Upper lobe of left lung (tissue), 6 donors: ENCODE data around the gene JAZF1. TPM values are rescaled to one million over a fixed set of nuclear protein-coding genes. Genes with fewer than 3 reads are reported as not detected.
A peak's percentile ranks its signal among the peaks of the same experiment; 100 is the strongest.

Experiments
- ATAC-seq, 2 donors: fragments of 200-7000 bp; cut with Tn5 transposase; one replicate each; pipeline ENCODE4 v1.9.1; 2022; ENCODE audit warnings: mild to moderate bottlenecking in 2 of 2, moderate library complexity in 2 of 2; ENCODE audit not compliant: low FRiP score in 2 of 2
- DNase-seq, 2 donors: peaks; one replicate each; pipeline ENCODE4 v3.0.0-alpha.2; 2019 to 2020
- H3K27ac ChIP-seq, 4 donors: fragments of 200-600 bp; sonication (generic); one replicate each; pipeline ENCODE4 v1.5.1; 2016 to 2019
- H3K27me3 ChIP-seq, 4 donors: fragments of 200-600 bp; sonication (generic); one replicate each; pipeline ENCODE4 v1.5.1; 2017 to 2019
- H3K36me3 ChIP-seq, 4 donors: fragments of 200-600 bp; sonication (generic); one replicate each; pipeline ENCODE4 v1.5.1; 2016 to 2019
- H3K4me1 ChIP-seq, 4 donors: fragments of 200-600 bp; sonication (generic); one replicate each; pipeline ENCODE4 v1.5.1; 2018 to 2019
- H3K4me3 ChIP-seq, 4 donors: fragments of 200-600 bp; sonication (generic); one replicate each; pipeline ENCODE4 v1.5.1; 2017 to 2019; ENCODE audit warnings: mild to moderate bottlenecking in 2 of 4, moderate library complexity in 1 of 4
- H3K9me3 ChIP-seq, 4 donors: fragments of 200-600 bp; sonication (generic); one replicate each; pipeline ENCODE4 v1.5.1; 2018 to 2019
- EP300 ChIP-seq, 4 donors: sonication (generic); formaldehyde crosslinking; IDR thresholded peaks; one replicate each; pipeline ENCODE4 v1.5.1; 2017; ENCODE audit warnings: antibody characterized with exemption in 4 of 4, control low read depth in 2 of 4
- POLR2A ChIP-seq, 4 donors: fragments of 450-650 bp; IDR thresholded peaks; one replicate each; pipeline ENCODE4 v1.5.1; 2016 to 2017; ENCODE audit warnings: antibody characterized with exemption in 4 of 4, mild to moderate bottlenecking in 2 of 4
- POLR2AphosphoS5 ChIP-seq, 2 donors: sonication (generic); formaldehyde crosslinking; IDR thresholded peaks; one replicate each; pipeline ENCODE4 v1.5.1; 2017; ENCODE audit warnings: antibody characterized with exemption in 2 of 2
- WGBS, 2 donors: methylation state at CpG; one replicate each; pipeline ENCODE4 v1.1.5; 2017 to 2018; 5-methylcytosine and 5-hydroxymethylcytosine counted together
- total RNA-seq, 6 donors: library from RNA; depleted of rRNA in 4 of 6; stranded (reverse); fragments of >200 nt in 4 of 6; gene quantifications; one replicate each; pipeline versions ENCODE4 v1.1.0 to v1.2.1, GENCODE V29; 2016 to 2021
- TF ChIP-seq, protein P1 (sequence below), 6 experiments: fragments of 450-650 bp in 4 of 6; fragments of 200-600 bp in 2 of 6; sonication (generic) in 2 of 6; IDR thresholded peaks; one replicate each; pipeline ENCODE4 v1.5.1; 2016 to 2019; ENCODE audit warnings: antibody characterized with exemption in 6 of 6
- donor health status: DM: no; HTN: no; CAD: no; lungs with moderate emphysema.
- donor health status: DM: no; HTN: yes; CAD: no; lungs with severe emphysema.

JAZF1 gene
- total RNA-seq, 6 donors from 2014 or later = 4.2 to 19.4 (median 12.4) TPM

- Histone ChIP-seq H3K4me3 (no peak overlapping the region), H3K9me3 (no peaks in the 10 kb centered on the region), H3K27ac (no peak overlapping the region), H3K27me3 (no peaks in the 10 kb centered on the region), H3K36me3 (no peaks in the 10 kb centered on the region), H3K4me1 (no peaks in the 10 kb centered on the region)
- WGBS, 2 donors = 97 to 100% methylated on average over 2 of the region's 2 CpGs
- DNase-seq (no peak), ATAC-seq (no peak)
- TF ChIP-seq EP300 (IDR thresholded peaks at IDR 0.05) = no peak
- no peak for TF ChIP-seq POLR2AphosphoS5 (IDR thresholded peaks at IDR 0.05)
- TF ChIP-seq, protein P1, sequence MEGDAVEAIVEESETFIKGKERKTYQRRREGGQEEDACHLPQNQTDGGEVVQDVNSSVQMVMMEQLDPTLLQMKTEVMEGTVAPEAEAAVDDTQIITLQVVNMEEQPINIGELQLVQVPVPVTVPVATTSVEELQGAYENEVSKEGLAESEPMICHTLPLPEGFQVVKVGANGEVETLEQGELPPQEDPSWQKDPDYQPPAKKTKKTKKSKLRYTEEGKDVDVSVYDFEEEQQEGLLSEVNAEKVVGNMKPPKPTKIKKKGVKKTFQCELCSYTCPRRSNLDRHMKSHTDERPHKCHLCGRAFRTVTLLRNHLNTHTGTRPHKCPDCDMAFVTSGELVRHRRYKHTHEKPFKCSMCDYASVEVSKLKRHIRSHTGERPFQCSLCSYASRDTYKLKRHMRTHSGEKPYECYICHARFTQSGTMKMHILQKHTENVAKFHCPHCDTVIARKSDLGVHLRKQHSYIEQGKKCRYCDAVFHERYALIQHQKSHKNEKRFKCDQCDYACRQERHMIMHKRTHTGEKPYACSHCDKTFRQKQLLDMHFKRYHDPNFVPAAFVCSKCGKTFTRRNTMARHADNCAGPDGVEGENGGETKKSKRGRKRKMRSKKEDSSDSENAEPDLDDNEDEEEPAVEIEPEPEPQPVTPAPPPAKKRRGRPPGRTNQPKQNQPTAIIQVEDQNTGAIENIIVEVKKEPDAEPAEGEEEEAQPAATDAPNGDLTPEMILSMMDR (IDR thresholded peaks at IDR 0.05) = no peak
These were observed 167.6 kb downstream of the JAZF1 start for GRCh38 chr7:28013019-28013418.

DNA sequence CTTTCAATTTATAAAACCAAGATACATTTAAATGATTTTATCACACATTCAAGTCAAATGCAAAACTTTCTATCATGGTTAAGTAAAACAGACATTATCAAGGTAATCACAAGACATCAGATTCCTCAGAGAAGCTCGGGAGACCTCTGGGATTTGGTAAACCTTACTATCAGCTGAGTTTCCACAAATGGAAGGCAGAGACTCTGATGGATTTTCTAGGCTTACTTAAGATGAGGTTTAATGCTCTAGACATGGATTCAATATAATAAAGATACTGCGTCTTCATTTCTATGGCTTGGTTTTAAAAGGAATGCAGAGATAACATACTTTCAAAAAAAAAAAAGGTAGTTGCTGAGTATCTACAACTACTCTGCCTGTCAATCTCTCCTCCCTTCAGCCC lies 171.7 kb downstream of the JAZF1 start:
- DNase-seq (no peak), ATAC-seq (no peak)
- TF ChIP-seq POLR2AphosphoS5 (IDR thresholded peaks at IDR 0.05) (no peak), EP300 (IDR thresholded peaks at IDR 0.05) (no peak), POLR2A (IDR thresholded peaks at IDR 0.05) (no peak)
- TF ChIP-seq, protein P1 (IDR thresholded peaks at IDR 0.05) = no peak
- no peaks in the 10 kb centered on the region for H3K36me3 ChIP-seq
- WGBS, 2 donors = 78 to 84% methylated on average over 2 of the region's 2 CpGs
- H3K4me1 ChIP-seq = no peaks in the 10 kb centered on the region
- H3K27me3 ChIP-seq = no peaks in the 10 kb centered on the region
- H3K27ac ChIP-seq = no peak overlapping the region
- no peaks in the 10 kb centered on the region for H3K9me3 ChIP-seq
- H3K4me3 ChIP-seq = no peak overlapping the region

DNA sequence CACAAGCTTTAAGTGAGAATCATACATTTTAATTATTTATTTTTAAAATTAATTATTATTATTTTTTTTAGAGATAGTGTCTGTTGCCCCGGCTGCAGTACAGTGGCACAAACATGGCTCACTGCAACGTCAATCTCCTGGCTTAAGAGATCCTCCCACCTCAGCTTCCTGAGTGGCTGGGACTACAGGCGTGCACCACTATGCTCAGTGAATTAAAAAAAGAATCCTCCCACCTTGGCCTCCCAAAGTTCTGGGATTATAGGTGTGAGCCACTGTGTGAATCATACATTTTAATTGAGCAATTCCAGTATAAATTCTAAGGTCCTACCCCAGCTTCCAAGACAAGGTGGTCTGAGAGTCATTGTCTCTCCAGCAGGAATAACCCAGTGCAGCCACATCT lies 172.4 kb downstream of the JAZF1 start:
- TF ChIP-seq POLR2A (IDR thresholded peaks at IDR 0.05) = no peak
- TF ChIP-seq POLR2AphosphoS5 (IDR thresholded peaks at IDR 0.05) = no peak
- TF ChIP-seq, protein P1 (IDR thresholded peaks at IDR 0.05) = no peak
- no peak for TF ChIP-seq EP300 (IDR thresholded peaks at IDR 0.05)
- Histone ChIP-seq H3K4me3 (no peak overlapping the region), H3K36me3 (no peaks in the 10 kb centered on the region), H3K4me1 (no peaks in the 10 kb centered on the region), H3K9me3 (no peaks in the 10 kb centered on the region), H3K27ac (no peak overlapping the region), H3K27me3 (no peaks in the 10 kb centered on the region)
- 62 to 87% methylated on average over 3 of the region's 3 CpGs for WGBS, 2 donors
- DNase-seq (no peak), ATAC-seq (no peak)

- TF ChIP-seq EP300 (IDR thresholded peaks at IDR 0.05) = no peak
- Histone ChIP-seq H3K27ac (no peak overlapping the region), H3K4me1 (no peaks in the 10 kb centered on the region), H3K36me3 (no peaks in the 10 kb centered on the region), H3K9me3 (no peaks in the 10 kb centered on the region), H3K27me3 (no peaks in the 10 kb centered on the region), H3K4me3 (no peak overlapping the region)
- 100% methylated on average over 1 of the region's 1 CpG for WGBS, 2 donors
- ATAC-seq (no peak), DNase-seq (no peak)
These were observed 174.1 kb downstream of the JAZF1 start for GRCh38 chr7:28006491-28006890.

DNA sequence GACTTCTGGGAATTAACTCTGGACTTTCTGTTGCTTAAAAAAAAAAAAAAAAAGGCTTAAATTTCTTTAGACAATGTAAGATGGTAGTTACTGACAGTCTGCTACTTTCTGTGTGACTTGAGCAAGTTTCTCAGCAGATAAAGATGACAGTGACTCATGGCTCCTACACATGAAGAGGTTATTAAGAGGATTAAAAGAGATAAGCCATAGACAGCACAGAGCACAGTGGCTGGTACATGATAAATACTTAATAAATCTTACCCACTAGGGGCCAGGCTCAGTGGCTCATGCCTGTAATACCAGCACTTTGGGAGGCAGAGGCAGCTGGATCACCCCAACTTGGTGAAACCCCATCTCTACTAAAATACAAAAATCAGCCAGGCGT lies 174.8 kb downstream of the JAZF1 start:
- ATAC-seq = peak in 1 of 2 donors; percentile 26

More for the DNA sequence above, 174.8 kb downstream of the JAZF1 start:
- no peak for TF ChIP-seq EP300 (IDR thresholded peaks at IDR 0.05)
- no peak for TF ChIP-seq POLR2A (IDR thresholded peaks at IDR 0.05)
- TF ChIP-seq POLR2AphosphoS5 (IDR thresholded peaks at IDR 0.05) = no peak
- TF ChIP-seq, protein P1 (IDR thresholded peaks at IDR 0.05) = no peak
- H3K9me3 ChIP-seq = no peaks in the 10 kb centered on the region
- no peaks in the 10 kb centered on the region for H3K36me3 ChIP-seq
- no peaks in the 10 kb centered on the region for H3K27me3 ChIP-seq
- no peak overlapping the region for H3K27ac ChIP-seq
- WGBS, 2 donors = 88 to 94% methylated on average over 1 of the region's 1 CpG
- no peak overlapping the region for H3K4me3 ChIP-seq
- no peak for DNase-seq
- no peaks in the 10 kb centered on the region for H3K4me1 ChIP-seq
